ENCODE measurements around the gene TLL1.

DNA sequence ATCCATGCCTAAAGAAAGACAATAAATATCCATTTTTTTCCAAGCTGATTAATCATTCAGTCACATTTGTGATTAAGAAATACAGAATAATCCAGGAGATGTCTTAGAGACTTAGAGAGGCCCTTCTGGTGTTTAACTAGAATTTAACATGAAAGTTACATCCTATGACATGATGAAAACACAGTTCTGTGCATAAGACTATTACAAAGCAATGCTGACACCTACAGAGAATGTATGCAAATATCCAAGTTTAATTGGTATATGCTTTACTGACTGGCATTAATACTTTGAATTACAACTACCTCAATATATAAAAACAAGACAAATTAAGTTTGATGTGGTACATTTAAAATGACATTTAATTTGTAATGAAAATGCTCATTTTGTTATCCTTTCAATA lies 17.8 kb upstream of the TLL1 start:
- TF ChIP-seq, protein P1, sequence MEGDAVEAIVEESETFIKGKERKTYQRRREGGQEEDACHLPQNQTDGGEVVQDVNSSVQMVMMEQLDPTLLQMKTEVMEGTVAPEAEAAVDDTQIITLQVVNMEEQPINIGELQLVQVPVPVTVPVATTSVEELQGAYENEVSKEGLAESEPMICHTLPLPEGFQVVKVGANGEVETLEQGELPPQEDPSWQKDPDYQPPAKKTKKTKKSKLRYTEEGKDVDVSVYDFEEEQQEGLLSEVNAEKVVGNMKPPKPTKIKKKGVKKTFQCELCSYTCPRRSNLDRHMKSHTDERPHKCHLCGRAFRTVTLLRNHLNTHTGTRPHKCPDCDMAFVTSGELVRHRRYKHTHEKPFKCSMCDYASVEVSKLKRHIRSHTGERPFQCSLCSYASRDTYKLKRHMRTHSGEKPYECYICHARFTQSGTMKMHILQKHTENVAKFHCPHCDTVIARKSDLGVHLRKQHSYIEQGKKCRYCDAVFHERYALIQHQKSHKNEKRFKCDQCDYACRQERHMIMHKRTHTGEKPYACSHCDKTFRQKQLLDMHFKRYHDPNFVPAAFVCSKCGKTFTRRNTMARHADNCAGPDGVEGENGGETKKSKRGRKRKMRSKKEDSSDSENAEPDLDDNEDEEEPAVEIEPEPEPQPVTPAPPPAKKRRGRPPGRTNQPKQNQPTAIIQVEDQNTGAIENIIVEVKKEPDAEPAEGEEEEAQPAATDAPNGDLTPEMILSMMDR (IDR thresholded peaks at IDR 0.05 in 2 of 3, conservative IDR thresholded peaks at IDR 0.05 in 1 of 3; ENCODE audit: borderline replicate concordance in 1 of 3, insufficient read depth in 1 of 3, low read depth in 2 of 3, low read length in 2 of 3): no peak
- TF ChIP-seq EZH2 (IDR thresholded peaks at IDR 0.05) (no peak), POLR2A (IDR thresholded peaks at IDR 0.05; ENCODE audit: borderline replicate concordance, extremely low read depth, insufficient read depth, insufficient read length) (no peak), ZNF274 (IDR thresholded peaks at IDR 0.05; ENCODE audit: low read depth, low read length) (no peak), EZH2phosphoT487 (IDR thresholded peaks at IDR 0.05; ENCODE audit: borderline replicate concordance) (no peak), SRF (IDR thresholded peaks at IDR 0.05; ENCODE audit: low read depth) (no peak), TCF7L2 (IDR thresholded peaks at IDR 0.05; ENCODE audit: borderline replicate concordance, extremely low read depth, insufficient read depth, insufficient read length) (no peak), CEBPB (IDR thresholded peaks at IDR 0.05; ENCODE audit: low read depth) (no peak), POLR2AphosphoS5 (IDR thresholded peaks at IDR 0.05; ENCODE audit: low read depth, low read length) (no peak), CBX3 (IDR thresholded peaks at IDR 0.05; ENCODE audit: low read depth) (no peak), EGR1 (IDR thresholded peaks at IDR 0.05; ENCODE audit: low read depth) (no peak)
- TF ChIP-seq, protein P2, sequence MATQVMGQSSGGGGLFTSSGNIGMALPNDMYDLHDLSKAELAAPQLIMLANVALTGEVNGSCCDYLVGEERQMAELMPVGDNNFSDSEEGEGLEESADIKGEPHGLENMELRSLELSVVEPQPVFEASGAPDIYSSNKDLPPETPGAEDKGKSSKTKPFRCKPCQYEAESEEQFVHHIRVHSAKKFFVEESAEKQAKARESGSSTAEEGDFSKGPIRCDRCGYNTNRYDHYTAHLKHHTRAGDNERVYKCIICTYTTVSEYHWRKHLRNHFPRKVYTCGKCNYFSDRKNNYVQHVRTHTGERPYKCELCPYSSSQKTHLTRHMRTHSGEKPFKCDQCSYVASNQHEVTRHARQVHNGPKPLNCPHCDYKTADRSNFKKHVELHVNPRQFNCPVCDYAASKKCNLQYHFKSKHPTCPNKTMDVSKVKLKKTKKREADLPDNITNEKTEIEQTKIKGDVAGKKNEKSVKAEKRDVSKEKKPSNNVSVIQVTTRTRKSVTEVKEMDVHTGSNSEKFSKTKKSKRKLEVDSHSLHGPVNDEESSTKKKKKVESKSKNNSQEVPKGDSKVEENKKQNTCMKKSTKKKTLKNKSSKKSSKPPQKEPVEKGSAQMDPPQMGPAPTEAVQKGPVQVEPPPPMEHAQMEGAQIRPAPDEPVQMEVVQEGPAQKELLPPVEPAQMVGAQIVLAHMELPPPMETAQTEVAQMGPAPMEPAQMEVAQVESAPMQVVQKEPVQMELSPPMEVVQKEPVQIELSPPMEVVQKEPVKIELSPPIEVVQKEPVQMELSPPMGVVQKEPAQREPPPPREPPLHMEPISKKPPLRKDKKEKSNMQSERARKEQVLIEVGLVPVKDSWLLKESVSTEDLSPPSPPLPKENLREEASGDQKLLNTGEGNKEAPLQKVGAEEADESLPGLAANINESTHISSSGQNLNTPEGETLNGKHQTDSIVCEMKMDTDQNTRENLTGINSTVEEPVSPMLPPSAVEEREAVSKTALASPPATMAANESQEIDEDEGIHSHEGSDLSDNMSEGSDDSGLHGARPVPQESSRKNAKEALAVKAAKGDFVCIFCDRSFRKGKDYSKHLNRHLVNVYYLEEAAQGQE (IDR thresholded peaks at IDR 0.05; ENCODE audit: low read depth): no peak
- TF ChIP-seq, protein P3, sequence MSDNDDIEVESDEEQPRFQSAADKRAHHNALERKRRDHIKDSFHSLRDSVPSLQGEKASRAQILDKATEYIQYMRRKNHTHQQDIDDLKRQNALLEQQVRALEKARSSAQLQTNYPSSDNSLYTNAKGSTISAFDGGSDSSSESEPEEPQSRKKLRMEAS (IDR thresholded peaks at IDR 0.05): no peak
- TF ChIP-seq, protein P4, sequence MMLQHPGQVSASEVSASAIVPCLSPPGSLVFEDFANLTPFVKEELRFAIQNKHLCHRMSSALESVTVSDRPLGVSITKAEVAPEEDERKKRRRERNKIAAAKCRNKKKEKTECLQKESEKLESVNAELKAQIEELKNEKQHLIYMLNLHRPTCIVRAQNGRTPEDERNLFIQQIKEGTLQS (IDR thresholded peaks at IDR 0.05): no peak

Data from HCT116 (cell line).